Fibroblast of the conjunctiva (primary cell): ENCODE results near the gene ANO6.

ENCODE experiments used
- DNase-seq: peaks from one replicate; pipeline ENCODE4 v3.0.0-alpha.2; 2010; ENCODE audit warnings: low read depth

The ANO6 gene

GRCh38 chr12:45458854-45459807 is 243.2 kb downstream of the ANO6 start:
- peak; percentile 17 for DNase-seq

- no peak for DNase-seq
Measured at GRCh38 chr12:45462506-45462905, 246.6 kb downstream of the ANO6 start.

GRCh38 chr12:45464699-45465098 is 248.8 kb downstream of the ANO6 start:
- DNase-seq, result no peak

GRCh38 chr12:45468751-45469615 is 253.1 kb downstream of the ANO6 start:
- DNase-seq, result no peak

GRCh38 chr12:45469902-45470301 is 254.0 kb downstream of the ANO6 start:
- DNase-seq, result no peak

GRCh38 chr12:45473636-45474035 is 257.7 kb downstream of the ANO6 start:
- no peak for DNase-seq

- DNase-seq, result no peak
Measured at GRCh38 chr12:45475594-45475993, 259.7 kb downstream of the ANO6 start.

- no peak for DNase-seq
Measured at GRCh38 chr12:45477526-45477925, 261.6 kb downstream of the ANO6 start.

GRCh38 chr12:45478931-45479330 is 263.0 kb downstream of the ANO6 start:
- DNase-seq, result no peak

GRCh38 chr12:45481746-45482145 is 265.9 kb downstream of the ANO6 start:
- no peak for DNase-seq

GRCh38 chr12:45483571-45483970 is 267.7 kb downstream of the ANO6 start:
- peak; percentile 13 for DNase-seq
